ENCODE results near the gene NPC1L1.
"Not testable (repeated sequence)": the region's sequence is repeated elsewhere in the genome, so short reads cannot be mapped to it uniquely, and the experiment has no call there.

The NPC1L1 gene

GRCh38 chr7:44511236-44511635 is 29.9 kb downstream of the NPC1L1 start:
- no peak for TF ChIP-seq ZNF274 (IDR thresholded peaks at IDR 0.05; ENCODE audit: low read depth, low read length)
- TF ChIP-seq SUZ12 (IDR thresholded peaks at IDR 0.05; ENCODE audit: extremely low read depth, insufficient read depth, insufficient read length): no peak
- TF ChIP-seq YY1 (IDR thresholded peaks at IDR 0.05; ENCODE audit: insufficient read depth, insufficient read length): no peak
- no peak overlapping the region for H3K9ac ChIP-seq (ENCODE audit: insufficient read length, low read depth)
- H3K9me3 ChIP-seq (ENCODE audit: insufficient read depth, low read length): peaks cover 19% of the 10 kb centered on the region
- H3K36me3 ChIP-seq (ENCODE audit: insufficient read depth, insufficient read length, low read length): no peaks in the 10 kb centered on the region
- no peaks in the 10 kb centered on the region for H3K27me3 ChIP-seq (ENCODE audit: insufficient read depth, insufficient read length)
- no peaks in the 10 kb centered on the region for H3K4me1 ChIP-seq (ENCODE audit: insufficient read depth, insufficient read length)
- no peak for DNase-seq (ENCODE audit: low read depth, low spot score)
- no peak overlapping the region for H3K4me3 ChIP-seq (ENCODE audit: insufficient read length, low read depth)

DNA sequence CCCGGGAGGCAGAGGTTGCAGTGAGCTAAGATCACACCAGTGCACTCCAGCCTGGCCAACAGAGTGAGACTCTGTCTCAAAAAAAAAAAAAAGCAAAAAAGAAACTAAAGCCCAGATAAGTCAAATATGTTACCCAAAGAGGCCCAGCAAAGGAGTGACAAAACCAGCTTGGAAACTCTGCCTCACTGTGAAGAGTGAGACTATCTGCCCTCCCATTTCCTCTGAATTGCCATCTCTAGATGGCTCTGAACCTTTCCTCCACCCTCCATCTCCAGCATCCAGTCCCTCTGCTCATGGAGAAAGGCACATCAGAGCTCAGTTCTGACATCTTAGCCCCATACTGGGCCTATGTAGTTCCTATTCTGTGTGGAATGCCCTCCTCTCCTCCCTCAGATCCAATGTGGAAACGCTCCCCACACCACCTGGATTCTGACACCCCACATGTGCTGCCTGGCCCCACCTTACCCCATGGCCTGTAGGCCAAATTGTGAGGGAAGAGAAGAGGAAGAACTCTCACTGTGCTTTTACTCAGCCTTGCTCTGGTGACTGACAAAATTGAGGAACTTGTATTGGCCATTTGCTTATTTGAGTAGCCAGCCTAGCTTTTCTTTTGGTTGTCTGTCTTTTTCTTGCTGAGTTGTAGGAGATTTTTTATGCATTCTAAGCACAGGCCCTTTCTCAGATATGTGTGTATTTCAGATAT is 32.7 kb downstream of the NPC1L1 start:
- Histone ChIP-seq H3K27me3 (ENCODE audit: insufficient read depth, insufficient read length) (no peaks in the 10 kb centered on the region), H3K9ac (ENCODE audit: insufficient read length, low read depth) (no peak overlapping the region), H3K4me3 (ENCODE audit: insufficient read length, low read depth) (no peak overlapping the region), H3K36me3 (ENCODE audit: insufficient read depth, insufficient read length, low read length) (no peaks in the 10 kb centered on the region), H3K4me1 (ENCODE audit: insufficient read depth, insufficient read length) (no peaks in the 10 kb centered on the region), H3K9me3 (ENCODE audit: insufficient read depth, low read length) (peaks cover 25% of the 10 kb centered on the region)
- TF ChIP-seq ZNF274 (IDR thresholded peaks at IDR 0.05; ENCODE audit: low read depth, low read length) (no peak), SUZ12 (IDR thresholded peaks at IDR 0.05; ENCODE audit: extremely low read depth, insufficient read depth, insufficient read length) (no peak), YY1 (IDR thresholded peaks at IDR 0.05; ENCODE audit: insufficient read depth, insufficient read length) (no peak)
- no peak for DNase-seq (ENCODE audit: low read depth, low spot score)

- not testable (repeated sequence) for H3K4me1 ChIP-seq (ENCODE audit: insufficient read depth, insufficient read length); H3K27me3 ChIP-seq (ENCODE audit: insufficient read depth, insufficient read length); H3K9ac ChIP-seq (ENCODE audit: insufficient read length, low read depth); DNase-seq (ENCODE audit: low read depth, low spot score); H3K36me3 ChIP-seq (ENCODE audit: insufficient read depth, insufficient read length, low read length); H3K4me3 ChIP-seq (ENCODE audit: insufficient read length, low read depth)
- peaks cover 25% of the 10 kb centered on the region for H3K9me3 ChIP-seq (ENCODE audit: insufficient read depth, low read length)
These were observed 34.4 kb downstream of the NPC1L1 start for GRCh38 chr7:44506592-44507288.

GRCh38 chr7:44505595-44505994 is 35.5 kb downstream of the NPC1L1 start:
- Histone ChIP-seq H3K4me1 (ENCODE audit: insufficient read depth, insufficient read length) (no peaks in the 10 kb centered on the region), H3K9me3 (ENCODE audit: insufficient read depth, low read length) (peaks cover 25% of the 10 kb centered on the region), H3K4me3 (ENCODE audit: insufficient read length, low read depth) (no peak overlapping the region), H3K36me3 (ENCODE audit: insufficient read depth, insufficient read length, low read length) (no peaks in the 10 kb centered on the region), H3K9ac (ENCODE audit: insufficient read length, low read depth) (no peak overlapping the region), H3K27me3 (ENCODE audit: insufficient read depth, insufficient read length) (no peaks in the 10 kb centered on the region)
- DNase-seq (ENCODE audit: low read depth, low spot score): no peak
- no peak for TF ChIP-seq YY1 (IDR thresholded peaks at IDR 0.05; ENCODE audit: insufficient read depth, insufficient read length)
- TF ChIP-seq ZNF274 (IDR thresholded peaks at IDR 0.05; ENCODE audit: low read depth, low read length): no peak
- TF ChIP-seq SUZ12 (IDR thresholded peaks at IDR 0.05; ENCODE audit: extremely low read depth, insufficient read depth, insufficient read length): no peak

DNA sequence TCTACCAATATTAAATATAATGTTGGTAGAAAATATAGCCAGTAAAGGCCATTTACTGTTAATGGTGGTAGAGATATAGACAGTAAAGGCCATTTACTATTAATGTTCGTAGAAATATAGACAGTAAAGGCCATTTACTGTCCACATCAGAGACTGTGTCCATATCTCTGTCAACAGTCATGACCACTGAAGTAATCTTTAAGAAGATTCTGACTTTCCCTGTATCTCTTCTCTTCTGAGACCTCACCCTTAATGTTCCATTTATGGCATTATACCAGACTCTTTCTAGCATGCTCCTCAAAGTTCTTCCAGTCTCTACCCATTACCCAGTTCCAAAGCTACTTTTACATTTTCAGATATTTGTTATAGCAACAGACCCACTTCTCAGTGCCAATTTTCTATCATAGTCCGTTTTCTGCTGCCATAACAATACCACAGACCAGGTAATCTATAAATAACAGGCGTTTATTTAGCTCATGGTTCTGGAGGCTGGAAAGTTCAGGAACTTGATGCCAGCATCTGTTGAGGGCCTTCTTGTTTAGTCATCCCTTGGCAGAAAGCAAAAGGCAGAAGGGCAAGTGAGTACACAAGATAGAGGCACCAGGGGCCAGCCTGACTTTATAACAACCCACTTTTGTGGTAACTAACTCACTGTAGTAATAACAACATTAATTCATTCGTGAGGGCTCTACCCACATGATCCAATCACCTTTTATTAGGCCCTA is 42.7 kb downstream of the NPC1L1 start:
- Histone ChIP-seq H3K4me1 (ENCODE audit: insufficient read depth, insufficient read length) (no peaks in the 10 kb centered on the region), H3K27me3 (ENCODE audit: insufficient read depth, insufficient read length) (no peaks in the 10 kb centered on the region), H3K9me3 (ENCODE audit: insufficient read depth, low read length) (no peaks in the 10 kb centered on the region), H3K36me3 (ENCODE audit: insufficient read depth, insufficient read length, low read length) (no peaks in the 10 kb centered on the region), H3K4me3 (ENCODE audit: insufficient read length, low read depth) (no peak overlapping the region), H3K9ac (ENCODE audit: insufficient read length, low read depth) (no peak overlapping the region)
- no peak for DNase-seq (ENCODE audit: low read depth, low spot score)
- TF ChIP-seq YY1 (IDR thresholded peaks at IDR 0.05; ENCODE audit: insufficient read depth, insufficient read length) (no peak), ZNF274 (IDR thresholded peaks at IDR 0.05; ENCODE audit: low read depth, low read length) (no peak), SUZ12 (IDR thresholded peaks at IDR 0.05; ENCODE audit: extremely low read depth, insufficient read depth, insufficient read length) (no peak)

DNA sequence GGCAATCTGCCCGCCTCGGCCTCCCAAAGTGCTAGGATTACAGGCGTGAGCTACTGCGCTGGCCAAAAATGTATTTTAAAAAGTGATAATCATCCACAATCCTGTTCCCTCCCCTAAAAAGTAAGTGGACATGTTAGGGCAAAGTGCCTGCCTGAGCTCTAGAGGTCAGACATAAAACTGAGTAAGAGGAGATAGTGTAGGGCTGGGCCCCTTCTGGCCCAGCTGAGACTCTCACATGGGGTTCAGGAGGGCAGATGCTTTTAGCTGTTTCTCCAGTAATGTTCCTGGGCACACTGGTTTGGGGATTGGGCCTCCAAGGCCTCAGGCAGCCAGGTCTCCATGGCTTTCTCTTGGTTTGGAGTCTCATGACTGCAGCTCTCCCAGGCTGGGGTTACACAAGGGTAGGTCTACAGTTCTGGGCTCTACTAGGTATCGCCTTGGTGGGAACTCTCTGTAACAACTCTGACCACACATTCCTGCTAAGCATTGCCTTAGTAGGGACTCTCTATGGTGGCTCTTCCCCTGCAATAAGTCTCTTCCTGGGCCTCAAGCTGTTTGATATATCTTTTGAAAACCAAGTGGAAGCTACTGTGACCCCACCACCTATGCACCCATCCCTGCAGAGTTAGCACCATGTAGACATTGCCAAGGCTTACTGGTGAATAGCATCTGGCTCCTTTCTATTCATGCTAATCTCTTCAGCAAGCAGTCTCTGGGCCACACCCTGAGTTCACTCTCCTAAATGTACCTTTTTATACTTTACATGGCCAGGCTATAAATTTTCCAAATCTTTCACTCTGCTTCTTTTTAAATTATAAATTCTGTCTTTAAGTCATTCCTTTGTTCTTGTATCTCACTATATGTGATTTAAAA is 43.7 kb downstream of the NPC1L1 start:
- DNase-seq (ENCODE audit: low read depth, low spot score): no peak
- Histone ChIP-seq H3K36me3 (ENCODE audit: insufficient read depth, insufficient read length, low read length) (no peaks in the 10 kb centered on the region), H3K27me3 (ENCODE audit: insufficient read depth, insufficient read length) (no peaks in the 10 kb centered on the region), H3K9me3 (ENCODE audit: insufficient read depth, low read length) (no peaks in the 10 kb centered on the region), H3K9ac (ENCODE audit: insufficient read length, low read depth) (no peak overlapping the region), H3K4me3 (ENCODE audit: insufficient read length, low read depth) (no peak overlapping the region), H3K4me1 (ENCODE audit: insufficient read depth, insufficient read length) (no peaks in the 10 kb centered on the region)
- TF ChIP-seq ZNF274 (IDR thresholded peaks at IDR 0.05; ENCODE audit: low read depth, low read length): no peak
- no peak for TF ChIP-seq YY1 (IDR thresholded peaks at IDR 0.05; ENCODE audit: insufficient read depth, insufficient read length)
- TF ChIP-seq SUZ12 (IDR thresholded peaks at IDR 0.05; ENCODE audit: extremely low read depth, insufficient read depth, insufficient read length): no peak
